ENCODE results near the gene RNF43. TPM values are rescaled to one million over a fixed set of nuclear protein-coding genes. Genes with fewer than 3 reads are reported as not detected.

The RNF43 gene
- polyA plus RNA-seq, 1 of the 3 experiments (the other 2 are of a cell fraction), result not detected

- H3K9ac ChIP-seq, result no peak overlapping the region
- peaks cover 0 to 7% of the 10 kb centered on the region in 2 experiments; a peak in 2 of 4 replicates for H3K4me1 ChIP-seq (ENCODE audit: control insufficient read depth in 1 of 2, insufficient read depth in 2 of 2, low read depth in 1 of 2, low read length in 1 of 2)
- 13% methylated on average over 4 of the region's 4 CpGs for WGBS (ENCODE audit: low lambda C conversion rate)
- H3K27ac ChIP-seq (ENCODE audit: low read depth in 2 of 2, low read length in 1 of 2), result no peak overlapping the region
- H4K20me1 ChIP-seq (ENCODE audit: insufficient read depth), result no peaks in the 10 kb centered on the region
- no peak overlapping the region for H2AFZ ChIP-seq (ENCODE audit: low read depth)
- H3F3A ChIP-seq (replicated peaks; ENCODE audit: insufficient read depth), result no peaks in the 10 kb centered on the region
- TF ChIP-seq JUND (IDR thresholded peaks at IDR 0.05) (no peak), TCF12 (IDR thresholded peaks at IDR 0.05) (no peak), USF1 (IDR thresholded peaks at IDR 0.05; ENCODE audit: borderline replicate concordance, low read depth) (no peak), PBX3 (IDR thresholded peaks at IDR 0.05) (no peak), IRF3 (IDR thresholded peaks at IDR 0.05; ENCODE audit: low read depth, low read length) (no peak), NFIC (IDR thresholded peaks at IDR 0.05; ENCODE audit: borderline replicate concordance) (no peak), MEF2A (IDR thresholded peaks at IDR 0.05; ENCODE audit: borderline replicate concordance, low read depth) (no peak), CTCF (IDR thresholded peaks at IDR 0.05) (no peak), SIN3A (IDR thresholded peaks at IDR 0.05; ENCODE audit: borderline replicate concordance, low read depth, low read length) (no peak), RFX5 (IDR thresholded peaks at IDR 0.05; ENCODE audit: low read length) (no peak), ZBTB33 (IDR thresholded peaks at IDR 0.05; ENCODE audit: borderline replicate concordance, low read depth) (no peak), GATA2 (CRISPR knock-in tag; IDR thresholded peaks at IDR 0.05) (no peak), POLR2AphosphoS5 (IDR thresholded peaks at IDR 0.05; ENCODE audit: low read depth, low read length) (no peak), SMC3 (IDR thresholded peaks at IDR 0.05; ENCODE audit: low read depth, low read length) (no peak), RCOR1 (IDR thresholded peaks at IDR 0.05; ENCODE audit: low read length) (no peak), TAF1 (IDR thresholded peaks at IDR 0.05; ENCODE audit: borderline replicate concordance, low read depth, low read length) (no peak), EP300 (IDR thresholded peaks at IDR 0.05; ENCODE audit: borderline replicate concordance in 1 of 2, low read depth in 1 of 2, low read length in 1 of 2) (no peak)
- no peaks in the 10 kb centered on the region for H3K79me2 ChIP-seq (ENCODE audit: insufficient read depth)
- no peaks in the 10 kb centered on the region for H3K36me3 ChIP-seq (replicated peaks in 1 of 2; ENCODE audit: control insufficient read depth in 1 of 2, insufficient read depth in 2 of 2, low read length in 1 of 2)
- ChIA-PET CTCF (interaction anchor here (1.5 to 2.5 kb wide), 5 partner anchors 12 to 146 kb away, joined by 4 to 12 read pairs (median 5); partner anchors contain the start of gene RNF43), POLR2A (no interaction called here)
- no peak overlapping the region for H3K4me2 ChIP-seq
- DNase-seq, result no peak
- H3K27me3 ChIP-seq (ENCODE audit: insufficient read depth), result peaks cover 67% of the 10 kb centered on the region
- H3K4me3 ChIP-seq (ENCODE audit: low read depth in 2 of 2, low read length in 1 of 2), result no peak overlapping the region
- H3K9me3 ChIP-seq, result no peaks in the 10 kb centered on the region
- H3K9me2 ChIP-seq, result no peaks in the 10 kb centered on the region
Measured at GRCh38 chr17:58396173-58396572, 21.2 kb downstream of the RNF43 start.

Data from SK-N-SH (cell line).